OCI-LY1 (cell line): ENCODE measurements around the gene DIP2B.

Experiments used
- H2AFZ ChIP-seq: fragments of 200-600 bp; sonication (generic), shearing (Covaris generic); 2 replicates; pipeline ENCODE4 v1.6.0; 2014; ENCODE audit warnings: antibody characterized with exemption, mild to moderate bottlenecking, low read length
- H3F3A ChIP-seq: fragments of 200-600 bp; sonication (generic), shearing (Covaris generic); 2 replicates; pipeline ENCODE4 v1.6.0; 2014; ENCODE audit warnings: mild to moderate bottlenecking, antibody characterized with exemption, low read length, moderate library complexity; ENCODE audit not compliant: insufficient read depth
- H3K27ac ChIP-seq: fragments of 200-600 bp; sonication (generic); 2 replicates; pipeline ENCODE4 v1.5.1; 2014; ENCODE audit warnings: low read length, mixed run types, mild to moderate bottlenecking, low read depth; ENCODE audit not compliant: poor library complexity, severe bottlenecking
- H3K27me3 ChIP-seq: fragments of 200-600 bp; sonication (generic); 2 replicates; pipeline ENCODE4 v1.6.0; 2014; ENCODE audit warnings: antibody characterized with exemption, mild to moderate bottlenecking, low read length, moderate library complexity; ENCODE audit not compliant: insufficient read depth
- H3K36me3 ChIP-seq: fragments of 200-600 bp; sonication (generic); 2 replicates; pipeline ENCODE4 v1.6.1; 2014; ENCODE audit warnings: mild to moderate bottlenecking, antibody characterized with exemption, low read length, moderate library complexity, mixed read lengths; ENCODE audit not compliant: insufficient read depth
- H3K4me1 ChIP-seq: fragments of 200-600 bp; sonication (generic); 2 replicates; pipeline ENCODE4 v1.5.1; 2014; ENCODE audit warnings: mild to moderate bottlenecking, low read length, moderate library complexity; ENCODE audit not compliant: insufficient read depth, severe bottlenecking
- H3K4me2 ChIP-seq: fragments of 200-600 bp; sonication (generic), shearing (Covaris generic); 2 replicates; pipeline ENCODE4 v1.6.1; 2014; ENCODE audit warnings: low read length
- H3K4me3 ChIP-seq: fragments of 200-600 bp; sonication (generic); 2 replicates; pipeline ENCODE4 v1.5.1; 2014; ENCODE audit warnings: low read length, low read depth, mild to moderate bottlenecking, mixed read lengths; ENCODE audit not compliant: poor library complexity, severe bottlenecking
- H3K79me2 ChIP-seq: fragments of 200-600 bp; shearing (Covaris generic); 2 replicates; pipeline ENCODE4 v1.6.1; 2016; ENCODE audit warnings: mixed run types, low read length, mixed read lengths; ENCODE audit not compliant: insufficient read depth
- H3K9ac ChIP-seq: fragments of 200-600 bp; sonication (generic), shearing (Covaris generic); 2 replicates; pipeline ENCODE4 v1.6.1; 2014; ENCODE audit warnings: mild to moderate bottlenecking, low read length, mixed read lengths
- H3K9me2 ChIP-seq: fragments of 200-600 bp; sonication (generic), shearing (Covaris generic); 2 replicates; pipeline ENCODE4 v1.6.1; 2014; ENCODE audit warnings: low read depth, mild to moderate bottlenecking, low read length, mixed read lengths
- H3K9me3 ChIP-seq: fragments of 200-600 bp; shearing (Covaris generic); 2 replicates; pipeline ENCODE4 v1.6.1; 2014; ENCODE audit warnings: low read length, mixed read lengths
- H4K20me1 ChIP-seq: fragments of 200-600 bp; sonication (generic), shearing (Covaris generic); 2 replicates; pipeline ENCODE4 v1.6.0; 2016; ENCODE audit warnings: mild to moderate bottlenecking, low read length; ENCODE audit not compliant: insufficient read depth
- CTCF ChIP-seq: fragments of 200-600 bp; sonication (generic), shearing (Covaris generic); IDR thresholded peaks from 2 replicates; pipeline ENCODE4 v1.5.1; 2017; ENCODE audit warnings: mild to moderate bottlenecking, antibody characterized with exemption, low read length, moderate library complexity, mixed read lengths
- EZH2 ChIP-seq: fragments of 200-600 bp; sonication (generic), shearing (Covaris generic); IDR thresholded peaks from 2 replicates; pipeline ENCODE4 v1.8.0; 2017; ENCODE audit warnings: borderline replicate concordance, mixed run types, mild to moderate bottlenecking, antibody characterized with exemption, low read length, moderate library complexity, mixed read lengths

DIP2B gene

GRCh38 chr12:50614167-50614759, 109.5 kb downstream of the DIP2B start:
- Histone ChIP-seq H3K4me1 (no peaks in the 10 kb centered on the region), H3K27me3 (no peaks in the 10 kb centered on the region), H3K9ac (no peak overlapping the region), H3K4me3 (no peak overlapping the region), H3K36me3 (no peaks in the 10 kb centered on the region), H4K20me1 (no peaks in the 10 kb centered on the region), H3K4me2 (no peak overlapping the region), H3K9me2 (no peaks in the 10 kb centered on the region), H3K79me2 (no peaks in the 10 kb centered on the region), H3F3A (no peaks in the 10 kb centered on the region), H3K27ac (no peak overlapping the region), H2AFZ (no peak overlapping the region), H3K9me3 (no peaks in the 10 kb centered on the region)
- TF ChIP-seq EZH2 (no peak), CTCF (no peak)

- Histone ChIP-seq H3K4me1 (no peaks in the 10 kb centered on the region), H3K9ac (no peak overlapping the region), H3K27ac (no peak overlapping the region), H2AFZ (no peak overlapping the region), H3K36me3 (no peaks in the 10 kb centered on the region), H3K9me2 (no peaks in the 10 kb centered on the region), H3K4me2 (no peak overlapping the region), H4K20me1 (no peaks in the 10 kb centered on the region), H3K9me3 (no peaks in the 10 kb centered on the region), H3K4me3 (no peak overlapping the region), H3F3A (no peaks in the 10 kb centered on the region), H3K79me2 (no peaks in the 10 kb centered on the region), H3K27me3 (no peaks in the 10 kb centered on the region)
- TF ChIP-seq EZH2 (no peak), CTCF (no peak)
Measured at GRCh38 chr12:50615145-50615906, 110.5 kb downstream of the DIP2B start.

GRCh38 chr12:50615907-50616296, 111.1 kb downstream of the DIP2B start:
- TF ChIP-seq CTCF = no peak
- no peak for TF ChIP-seq EZH2
- Histone ChIP-seq H3K79me2 (no peaks in the 10 kb centered on the region), H3K4me2 (no peak overlapping the region), H3F3A (no peaks in the 10 kb centered on the region), H3K4me3 (no peak overlapping the region), H4K20me1 (no peaks in the 10 kb centered on the region), H3K27ac (no peak overlapping the region), H3K27me3 (no peaks in the 10 kb centered on the region), H3K9ac (no peak overlapping the region), H3K4me1 (no peaks in the 10 kb centered on the region), H3K9me3 (no peaks in the 10 kb centered on the region), H2AFZ (no peak overlapping the region), H3K9me2 (no peaks in the 10 kb centered on the region), H3K36me3 (no peaks in the 10 kb centered on the region)
